Activated CD4-positive, alpha-beta memory T cell treated with anti-CD3 and anti-CD28 coated beads, Interleukin-2, amount 10 ng/mL, durations not matched to agents 7 days and 5 days (primary cell): ENCODE measurements around the gene AP1M2. TPM values are rescaled to one million over a fixed set of nuclear protein-coding genes. Genes with fewer than 3 reads are reported as not detected.
A peak's percentile ranks its signal among the peaks of the same experiment; 100 is the strongest.
"Not testable (repeated sequence)": the region's sequence is repeated elsewhere in the genome, so short reads cannot be mapped to it uniquely, and the experiment has no call there.

ENCODE experiments used
- CTCF ChIA-PET: fragments of 350-600 bp; sonication (Branson Sonifier 250); formaldehyde crosslinking; loops from one replicate; lab custom pipeline; 2021; ENCODE audit warnings: antibody characterized with exemption, inconsistent platforms; lab: Charles Lee
- POLR2A ChIA-PET: fragments of 350-600 bp; sonication (Branson Sonifier 250); formaldehyde crosslinking; loops from one replicate; lab custom pipeline; 2021; ENCODE audit warnings: antibody characterized with exemption; lab: Charles Lee
- DNase-seq: peaks from one replicate; pipeline ENCODE4 v3.0.0-alpha.2; 2020
- H3K27ac Mint-ChIP-seq: one replicate; pipeline ENCODE4 v1.8.0; 2021; ENCODE audit warnings: mild to moderate bottlenecking, mixed read lengths
- H3K27me3 Mint-ChIP-seq: one replicate; pipeline ENCODE4 v1.8.0; 2021; ENCODE audit warnings: mixed read lengths
- H3K36me3 Mint-ChIP-seq: one replicate; pipeline ENCODE4 v1.8.0; 2021; ENCODE audit warnings: low read depth, mixed read lengths
- H3K4me1 Mint-ChIP-seq: one replicate; pipeline ENCODE4 v1.8.0; 2021; ENCODE audit warnings: mixed read lengths
- H3K4me3 Mint-ChIP-seq: one replicate; pipeline ENCODE4 v1.8.0; 2021; ENCODE audit warnings: mild to moderate bottlenecking, mixed read lengths
- H3K9me3 Mint-ChIP-seq: one replicate; pipeline ENCODE4 v1.8.0; 2021; ENCODE audit warnings: mixed read lengths
- total RNA-seq, 2 experiments: library from RNA; stranded (reverse); gene quantifications; one replicate each; pipeline ENCODE4 v1.2.3, GENCODE V29; 2021

Gene AP1M2
- total RNA-seq, 2 experiments from 2014 or later, result not detected

- peaks cover 75% of the 10 kb centered on the region for H3K36me3 Mint-ChIP-seq
- no peaks in the 10 kb centered on the region for H3K27me3 Mint-ChIP-seq
- H3K27ac Mint-ChIP-seq, result peak overlapping the region; percentile 73
- H3K4me3 Mint-ChIP-seq, result no peak overlapping the region
- peaks cover 48% of the 10 kb centered on the region for H3K4me1 Mint-ChIP-seq
- POLR2A ChIA-PET, result interaction anchor here (1.4 to 9.8 kb wide), 2 partner anchors 8 to 10 kb away, joined by 3 to 141 read pairs; partner anchors contain the start of genes CDKN2D and KRI1
- H3K9me3 Mint-ChIP-seq, result no peaks in the 10 kb centered on the region
- no peak for DNase-seq
- CTCF ChIA-PET, result interaction anchor here (0.6 to 6.3 kb wide), 2 partner anchors 11 to 555 kb away, joined by 4 to 73 read pairs; partner anchors contain the start of genes CDKN2D and KRI1
Observed at GRCh38 chr19:10555610-10555973, 31.5 kb downstream of the AP1M2 start.

DNA sequence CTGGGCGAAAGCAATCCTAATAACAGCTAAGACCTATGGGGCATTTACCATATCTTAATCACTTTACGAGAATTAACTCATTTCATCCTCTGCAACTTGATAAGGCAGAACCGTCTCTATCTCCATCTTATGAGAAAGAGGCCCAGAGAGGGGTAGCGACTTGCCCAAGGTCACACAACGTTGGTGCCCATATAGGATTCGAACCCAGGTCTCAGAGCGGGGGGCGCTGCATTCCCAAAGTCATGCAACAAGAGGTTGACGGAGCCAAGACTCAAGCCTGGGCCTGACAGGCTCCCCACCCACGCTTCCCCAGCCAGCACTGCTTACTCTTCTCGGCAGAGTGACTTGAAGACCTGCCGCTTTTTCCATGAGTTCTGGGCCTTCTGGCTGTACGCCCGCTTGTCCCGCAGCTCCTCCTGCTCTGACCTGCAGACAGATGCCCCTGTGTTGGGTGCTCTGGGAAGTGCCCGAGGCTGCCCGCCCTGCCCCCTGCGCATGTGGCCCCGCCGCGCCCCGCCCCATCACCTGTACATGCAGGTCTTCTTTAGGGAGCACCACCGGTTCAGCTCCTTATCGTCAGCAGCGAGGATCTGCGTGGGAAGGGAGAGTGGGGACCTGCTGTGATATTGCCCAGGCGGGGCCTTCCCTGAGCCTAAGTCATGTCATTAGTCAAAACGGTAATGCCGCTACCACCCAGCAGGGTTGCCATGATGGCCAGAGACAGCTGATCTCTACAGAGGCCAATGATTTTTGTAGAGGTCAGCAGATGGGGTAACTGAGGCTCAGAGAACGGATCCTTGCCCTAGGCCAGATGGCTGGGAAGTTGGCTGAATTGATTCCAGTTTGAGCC, 32.1 kb downstream of the AP1M2 start:
- POLR2A ChIA-PET, result interaction anchor here (1.2 to 9.8 kb wide), 3 partner anchors 8 to 127 kb away, joined by 3 to 141 read pairs (median 3); partner anchors contain the start of genes CDKN2D and KRI1
- peaks cover 51% of the 10 kb centered on the region for H3K4me1 Mint-ChIP-seq

GRCh38 chr19:10553943-10554381, 33.1 kb downstream of the AP1M2 start:
- peak overlapping the region; percentile 99 for H3K27ac Mint-ChIP-seq
- H3K4me3 Mint-ChIP-seq, result peak overlapping the region; percentile 57
- POLR2A ChIA-PET, result interaction anchor here (0.7 to 9.8 kb wide), 12 partner anchors 9 to 164 kb away, joined by 3 to 141 read pairs (median 3); partner anchors contain the start of genes CDC37, CDKN2D, DNM2 and KEAP1

More for the DNA sequence above, 32.1 kb downstream of the AP1M2 start:
- Mint-ChIP-seq H3K27ac (peak overlapping the region; percentile 99), H3K4me3 (no peak overlapping the region), H3K27me3 (no peaks in the 10 kb centered on the region), H3K9me3 (no peaks in the 10 kb centered on the region), H3K36me3 (peaks cover 75% of the 10 kb centered on the region)
- CTCF ChIA-PET, result interaction anchor here (0.6 to 6.3 kb wide), 7 partner anchors 12 to 555 kb away, joined by 3 to 73 read pairs (median 12); partner anchors contain the start of genes CDKN2D and KRI1
- DNase-seq, result no peak

GRCh38 chr19:10553087-10553667, 33.9 kb downstream of the AP1M2 start:
- Mint-ChIP-seq H3K27me3 (no peaks in the 10 kb centered on the region), H3K9me3 (no peaks in the 10 kb centered on the region), H3K36me3 (peaks cover 68% of the 10 kb centered on the region), H3K27ac (peak overlapping the region; percentile 99), H3K4me3 (peak overlapping the region; percentile 57), H3K4me1 (peaks cover 49% of the 10 kb centered on the region)
- no peak for DNase-seq
- ChIA-PET CTCF (interaction anchor here (1.0 to 6.3 kb wide), 15 partner anchors 12 to 149 kb away, joined by 3 to 73 read pairs (median 6); partner anchors contain the start of genes CDKN2D, KRI1 and QTRT1), POLR2A (interaction anchor here (1.0 to 9.8 kb wide), 10 partner anchors 8 to 150 kb away, joined by 3 to 141 read pairs (median 3); partner anchors contain the start of genes CDC37, CDKN2D and KRI1)

More at GRCh38 chr19:10553943-10554381, 33.1 kb downstream of the AP1M2 start:
- CTCF ChIA-PET, result interaction anchor here (0.8 to 6.3 kb wide), 8 partner anchors 12 to 82 kb away, joined by 3 to 73 read pairs (median 8); partner anchors contain the start of genes CDKN2D and KRI1
- peak; percentile 78 for DNase-seq
- Mint-ChIP-seq H3K9me3 (no peaks in the 10 kb centered on the region), H3K27me3 (no peaks in the 10 kb centered on the region), H3K36me3 (peaks cover 66% of the 10 kb centered on the region), H3K4me1 (peaks cover 51% of the 10 kb centered on the region)

- no peaks in the 10 kb centered on the region for H3K9me3 Mint-ChIP-seq
- CTCF ChIA-PET, result interaction anchor here (1.0 to 6.3 kb wide), 13 partner anchors 11 to 149 kb away, joined by 3 to 73 read pairs (median 6); partner anchors contain the start of genes CDKN2D, KRI1 and QTRT1
- H3K27me3 Mint-ChIP-seq, result no peaks in the 10 kb centered on the region
- peak overlapping the region; percentile 99 for H3K27ac Mint-ChIP-seq
- H3K4me1 Mint-ChIP-seq, result peaks cover 49% of the 10 kb centered on the region
- H3K4me3 Mint-ChIP-seq, result no peak overlapping the region
- peaks cover 64% of the 10 kb centered on the region for H3K36me3 Mint-ChIP-seq
- DNase-seq, result no peak
- POLR2A ChIA-PET, result interaction anchor here (1.0 to 9.8 kb wide), 8 partner anchors 8 to 150 kb away, joined by 3 to 141 read pairs (median 4); partner anchors contain the start of genes CDC37, CDKN2D, KRI1 and QTRT1
Observed at GRCh38 chr19:10552510-10553053, 34.5 kb downstream of the AP1M2 start.

- Mint-ChIP-seq H3K4me1 (peaks cover 52% of the 10 kb centered on the region), H3K9me3 (no peaks in the 10 kb centered on the region), H3K27ac (peak overlapping the region; percentile 56), H3K36me3 (peaks cover 68% of the 10 kb centered on the region), H3K27me3 (no peaks in the 10 kb centered on the region), H3K4me3 (no peak overlapping the region)
- POLR2A ChIA-PET, result interaction anchor here (0.6 to 9.8 kb wide), 6 partner anchors 14 to 150 kb away, joined by 3 to 141 read pairs (median 4); partner anchors contain the start of genes CDKN2D, KRI1 and QTRT1
- CTCF ChIA-PET, result interaction anchor here (0.7 to 6.3 kb wide), 13 partner anchors 9 to 148 kb away, joined by 3 to 73 read pairs (median 4); partner anchors contain the start of genes CDKN2D and KRI1
- DNase-seq, result peak; percentile 63
Observed at GRCh38 chr19:10551698-10552301, 35.3 kb downstream of the AP1M2 start.

DNA sequence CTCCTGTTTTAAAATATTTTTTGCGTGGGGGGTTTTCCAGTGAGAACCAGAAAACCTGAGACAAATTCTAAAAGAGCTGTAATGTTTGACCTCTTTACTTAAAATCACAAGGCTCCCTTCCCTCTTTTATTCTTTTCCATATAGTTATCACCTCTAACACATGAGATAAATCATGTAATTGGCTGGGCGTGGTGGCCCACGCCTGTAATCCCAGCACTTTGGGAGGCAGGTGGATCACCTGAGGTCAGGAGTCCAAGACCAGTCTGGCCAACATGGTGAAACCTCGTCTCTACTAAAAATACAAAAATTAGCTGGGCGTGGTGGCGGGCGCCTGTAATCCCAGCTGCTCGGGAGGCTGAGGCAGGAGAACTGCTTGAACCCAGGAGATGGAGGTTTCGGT, 36.1 kb downstream of the AP1M2 start:
- Mint-ChIP-seq H3K4me1 (peaks cover 50% of the 10 kb centered on the region), H3K36me3 (peaks cover 66% of the 10 kb centered on the region)
- ChIA-PET CTCF (interaction anchor here (0.7 to 6.3 kb wide), 11 partner anchors 8 to 146 kb away, joined by 3 to 73 read pairs (median 4); partner anchors contain the start of genes CDKN2D and KRI1), POLR2A (interaction anchor here (0.6 to 9.8 kb wide), 5 partner anchors 15 to 102 kb away, joined by 3 to 141 read pairs (median 3); partner anchors contain the start of genes CDKN2D and KRI1)
- H3K4me3 Mint-ChIP-seq, H3K27ac Mint-ChIP-seq, DNase-seq, H3K27me3 Mint-ChIP-seq, H3K9me3 Mint-ChIP-seq: not testable (repeated sequence)

DNA sequence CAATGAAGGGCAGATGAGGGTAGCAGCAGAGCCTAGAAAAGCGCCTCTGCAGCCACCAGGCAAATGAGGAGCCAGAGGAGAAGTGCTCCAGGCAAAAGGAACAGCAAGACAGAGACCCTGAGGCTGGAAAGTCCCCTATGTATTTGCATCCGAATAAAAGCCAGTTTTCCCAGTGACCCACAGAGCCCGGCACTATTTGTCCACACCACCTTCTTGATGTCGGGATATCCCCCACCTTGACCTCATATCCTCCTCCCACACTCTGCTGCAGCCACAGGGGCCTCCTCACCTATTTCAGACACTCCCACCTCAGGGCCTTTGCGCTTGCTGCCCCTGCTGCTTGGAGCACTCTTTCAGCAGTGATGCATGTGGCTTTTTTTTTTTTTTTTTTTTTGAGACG, 36.8 kb downstream of the AP1M2 start:
- peaks cover 59% of the 10 kb centered on the region for H3K36me3 Mint-ChIP-seq
- no peaks in the 10 kb centered on the region for H3K27me3 Mint-ChIP-seq
- no peak overlapping the region for H3K4me3 Mint-ChIP-seq
- ChIA-PET POLR2A (interaction anchor here (1.0 to 9.8 kb wide), 2 partner anchors 16 to 103 kb away, joined by 3 to 141 read pairs; partner anchors contain the start of genes CDKN2D and KRI1), CTCF (interaction anchor here (1.2 to 6.3 kb wide), 2 partner anchors 16 to 23 kb away, joined by 3 to 73 read pairs; partner anchors contain the start of genes CDKN2D and KRI1)
- no peaks in the 10 kb centered on the region for H3K9me3 Mint-ChIP-seq
- H3K27ac Mint-ChIP-seq, result no peak overlapping the region
- peaks cover 44% of the 10 kb centered on the region for H3K4me1 Mint-ChIP-seq
- DNase-seq, result no peak

DNA sequence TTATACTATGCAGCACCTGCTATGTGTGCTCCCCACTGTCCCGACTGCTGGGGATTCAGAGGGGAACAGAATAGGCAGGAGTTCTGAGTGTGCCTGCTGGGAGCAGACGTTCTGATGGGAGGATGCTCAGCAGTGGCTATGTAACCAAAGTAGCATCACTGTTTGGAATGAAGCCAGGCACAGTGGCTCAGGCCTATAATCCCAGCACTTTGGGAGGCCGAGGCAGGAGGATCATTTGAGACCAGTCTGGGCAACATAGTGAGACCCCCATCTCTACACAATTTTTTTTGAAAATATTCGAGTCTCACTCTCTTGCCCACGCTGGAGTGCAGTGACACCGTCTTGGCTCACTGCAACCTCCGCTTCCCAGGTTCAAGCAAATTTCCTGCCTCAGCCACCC, 37.4 kb downstream of the AP1M2 start:
- CTCF ChIA-PET, result no interaction called here
- POLR2A ChIA-PET, result no interaction called here
- Mint-ChIP-seq H3K4me3 (no peak overlapping the region), H3K36me3 (peaks cover 59% of the 10 kb centered on the region), H3K27me3 (no peaks in the 10 kb centered on the region), H3K9me3 (no peaks in the 10 kb centered on the region), H3K4me1 (peaks cover 44% of the 10 kb centered on the region), H3K27ac (no peak overlapping the region)
- no peak for DNase-seq

DNA sequence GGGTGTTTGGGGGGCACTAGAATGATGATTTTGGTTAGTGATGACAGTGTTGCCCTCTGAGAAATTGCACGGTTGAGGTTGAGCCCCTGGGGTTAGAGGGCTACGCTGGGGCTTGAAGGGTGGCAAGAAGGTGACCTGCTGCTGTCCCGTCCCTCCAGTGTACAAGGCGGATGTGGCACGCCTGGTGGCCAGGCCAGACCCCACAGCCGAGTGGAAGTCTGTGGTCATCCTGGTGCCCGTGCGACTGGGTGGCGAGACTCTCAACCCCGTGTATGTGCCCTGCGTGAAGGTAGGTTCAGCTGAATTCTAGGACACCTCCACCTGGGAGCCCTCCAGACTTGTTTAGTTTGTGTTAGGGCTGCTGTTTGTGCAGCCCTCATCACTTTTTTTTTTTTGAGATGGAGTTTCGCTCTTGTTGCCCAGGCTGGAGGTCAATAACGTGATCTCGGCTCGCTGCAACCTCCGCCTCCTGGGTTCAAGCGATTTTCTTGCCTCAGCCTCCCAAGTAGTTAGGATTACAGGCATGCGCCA, 38.3 kb downstream of the AP1M2 start:
- no peak for DNase-seq
- Mint-ChIP-seq H3K4me1 (peaks cover 37% of the 10 kb centered on the region), H3K9me3 (no peaks in the 10 kb centered on the region), H3K27ac (no peak overlapping the region), H3K36me3 (peaks cover 51% of the 10 kb centered on the region), H3K4me3 (no peak overlapping the region), H3K27me3 (no peaks in the 10 kb centered on the region)
- ChIA-PET POLR2A (no interaction called here), CTCF (no interaction called here)

GRCh38 chr19:10546817-10547216, 40.3 kb downstream of the AP1M2 start:
- no peak for DNase-seq
- CTCF ChIA-PET, result no interaction called here
- Mint-ChIP-seq H3K36me3 (peaks cover 32% of the 10 kb centered on the region), H3K27ac (no peak overlapping the region), H3K4me1 (peaks cover 22% of the 10 kb centered on the region), H3K4me3 (no peak overlapping the region), H3K27me3 (no peaks in the 10 kb centered on the region), H3K9me3 (no peaks in the 10 kb centered on the region)
- POLR2A ChIA-PET, result interaction anchor here (0.9 to 1.5 kb wide), 2 partner anchors 9 to 23 kb away, joined by 3 to 4 read pairs; no protein-coding TSS in a partner anchor
